HG03558 (cell line): Measurements from ENCODE around the gene ARID2.

Experiments
- ATAC-seq: cut with Tn5 transposase; IDR thresholded peaks from one replicate; pipeline ENCODE4 v1.9.1; 2021; ENCODE audit warnings: moderate number of reproducible peaks; ENCODE audit not compliant: unreplicated experiment; ENCODE audit errors: extremely low read depth

ARID2 gene

GRCh38 chr12:45713078-45713477 lies 16.4 kb upstream of the ARID2 start:
- ATAC-seq: no peak

- ATAC-seq: no peak
Measured at GRCh38 chr12:45718306-45718705, 11.2 kb upstream of the ARID2 start.

- no peak for ATAC-seq
Measured at GRCh38 chr12:45720069-45720468, 9.4 kb upstream of the ARID2 start.

- ATAC-seq: no peak
Measured at GRCh38 chr12:45721369-45721768, 8.1 kb upstream of the ARID2 start.

- ATAC-seq: no peak
Measured at GRCh38 chr12:45721954-45722353, 7.6 kb upstream of the ARID2 start.

- ATAC-seq: no peak
Measured at GRCh38 chr12:45725631-45726602, 3.6 kb upstream of the ARID2 start.

GRCh38 chr12:45726603-45727300 lies 2.8 kb upstream of the ARID2 start:
- ATAC-seq: no peak

- peak; percentile 43 for ATAC-seq
Measured at GRCh38 chr12:45727301-45727979, 2.1 kb upstream of the ARID2 start.

GRCh38 chr12:45727980-45728629 lies 1.4 kb upstream of the ARID2 start:
- no peak for ATAC-seq

GRCh38 chr12:45728630-45729232 lies 775 bp upstream of the ARID2 start:
- ATAC-seq: peak; percentile 39

GRCh38 chr12:45730084-45730347 lies 510 bp downstream of the ARID2 start:
- no peak for ATAC-seq

GRCh38 chr12:45730348-45731189 lies 1.1 kb downstream of the ARID2 start:
- ATAC-seq: no peak

- no peak for ATAC-seq
Measured at GRCh38 chr12:45731190-45731775, 1.8 kb downstream of the ARID2 start.

GRCh38 chr12:45732250-45732649 lies 2.7 kb downstream of the ARID2 start:
- ATAC-seq: no peak

GRCh38 chr12:45732936-45733335 lies 3.4 kb downstream of the ARID2 start:
- ATAC-seq: no peak

GRCh38 chr12:45737638-45738037 lies 8.1 kb downstream of the ARID2 start:
- ATAC-seq: no peak

GRCh38 chr12:45742590-45742989 lies 13.1 kb downstream of the ARID2 start:
- no peak for ATAC-seq

- no peak for ATAC-seq
Measured at GRCh38 chr12:45743247-45743646, 13.7 kb downstream of the ARID2 start.

GRCh38 chr12:45745861-45746277 lies 16.4 kb downstream of the ARID2 start:
- ATAC-seq: no peak
